ENCODE data around the gene FOXN1.

FOXN1 gene

GRCh38 chr17:28501421-28502284 lies 4.5 kb upstream of the FOXN1 start:
- TF ChIP-seq CTCF (IDR thresholded peaks at IDR 0.05; ENCODE audit: low read depth, low read length) (no peak), POLR2A (IDR thresholded peaks at IDR 0.05; ENCODE audit: extremely low read depth, insufficient read length) (no peak), MYC (IDR thresholded peaks at IDR 0.05; ENCODE audit: low read depth, low read length) (no peak), MAX (IDR thresholded peaks at IDR 0.05; ENCODE audit: low read depth, low read length) (no peak)
- no peak for DNase-seq (ENCODE audit: low read depth)
- H3K4me3 ChIP-seq (ENCODE audit: low read depth, low read length) = no peak overlapping the region

GRCh38 chr17:28503420-28503819 lies 2.7 kb upstream of the FOXN1 start:
- TF ChIP-seq MYC (IDR thresholded peaks at IDR 0.05; ENCODE audit: low read depth, low read length) (no peak), POLR2A (IDR thresholded peaks at IDR 0.05; ENCODE audit: extremely low read depth, insufficient read length) (no peak), CTCF (IDR thresholded peaks at IDR 0.05; ENCODE audit: low read depth, low read length) (no peak), MAX (IDR thresholded peaks at IDR 0.05; ENCODE audit: low read depth, low read length) (no peak)
- no peak for DNase-seq (ENCODE audit: low read depth)
- no peak overlapping the region for H3K4me3 ChIP-seq (ENCODE audit: low read depth, low read length)

- TF ChIP-seq MAX (IDR thresholded peaks at IDR 0.05; ENCODE audit: low read depth, low read length) (no peak), MYC (IDR thresholded peaks at IDR 0.05; ENCODE audit: low read depth, low read length) (no peak), CTCF (IDR thresholded peaks at IDR 0.05; ENCODE audit: low read depth, low read length) (no peak), POLR2A (IDR thresholded peaks at IDR 0.05; ENCODE audit: extremely low read depth, insufficient read length) (no peak)
- no peak overlapping the region for H3K4me3 ChIP-seq (ENCODE audit: low read depth, low read length)
- DNase-seq (ENCODE audit: low read depth) = no peak
These were observed 777 bp downstream of the FOXN1 start for GRCh38 chr17:28506763-28507487.

- DNase-seq (ENCODE audit: low read depth) = no peak
- TF ChIP-seq POLR2A (IDR thresholded peaks at IDR 0.05; ENCODE audit: extremely low read depth, insufficient read length) (no peak), MAX (IDR thresholded peaks at IDR 0.05; ENCODE audit: low read depth, low read length) (no peak), CTCF (IDR thresholded peaks at IDR 0.05; ENCODE audit: low read depth, low read length) (no peak), MYC (IDR thresholded peaks at IDR 0.05; ENCODE audit: low read depth, low read length) (no peak)
- no peak overlapping the region for H3K4me3 ChIP-seq (ENCODE audit: low read depth, low read length)
These were observed 1.5 kb downstream of the FOXN1 start for GRCh38 chr17:28507567-28508203.

GRCh38 chr17:28508211-28508724 lies 2.1 kb downstream of the FOXN1 start:
- no peak overlapping the region for H3K4me3 ChIP-seq (ENCODE audit: low read depth, low read length)
- TF ChIP-seq POLR2A (IDR thresholded peaks at IDR 0.05; ENCODE audit: extremely low read depth, insufficient read length) = no peak
- TF ChIP-seq CTCF (IDR thresholded peaks at IDR 0.05; ENCODE audit: low read depth, low read length) = no peak
- no peak for TF ChIP-seq MYC (IDR thresholded peaks at IDR 0.05; ENCODE audit: low read depth, low read length)
- TF ChIP-seq MAX (IDR thresholded peaks at IDR 0.05; ENCODE audit: low read depth, low read length) = no peak
- DNase-seq (ENCODE audit: low read depth) = no peak

Data from NB4 (cell line).